IMR-90 (cell line): ENCODE measurements around the gene NUFIP2. TPM values are rescaled to one million over a fixed set of nuclear protein-coding genes. Genes with fewer than 3 reads are reported as not detected.

Source experiments
- ATAC-seq: fragments of 200-7000 bp; cut with Tn5 transposase; 2 replicates; pipeline ENCODE4 v1.9.1; 2020; ENCODE audit warnings: low read depth, mild to moderate bottlenecking, moderate library complexity
- BruUV-seq: library from RNA; stranded (reverse); fragments of 400-500 nt; replicated peaks from 2 replicates; lab custom pipeline; 2021; lab: Mats Ljungman, UMichigan
- CTCF ChIA-PET: fragments of 300-600 bp; formaldehyde crosslinking; extraction: SDS; loops from one replicate; lab custom pipeline; 2021; ENCODE audit warnings: antibody characterized with exemption; lab: Yijun Ruan, JAX
- POLR2A ChIA-PET: fragments of 300-600 bp; sonication (Branson Sonifier 250); formaldehyde crosslinking; loops from one replicate; lab custom pipeline; 2022; ENCODE audit warnings: antibody characterized with exemption; ENCODE audit not compliant: unreplicated experiment; lab: Charles Lee
- DNase-seq: peaks from one replicate; pipeline ENCODE4 v3.0.0; 2013
- H2AFZ ChIP-seq: replicated peaks from 2 replicates; pipeline ENCODE3; 2013; ENCODE audit warnings: low read length, mild to moderate bottlenecking; ENCODE audit not compliant: poor library complexity
- H2AK5ac ChIP-seq: 2 replicates; pipeline ENCODE4 v1.6.1; 2013; ENCODE audit warnings: low read depth, low read length, inconsistent platforms
- H2AK9ac ChIP-seq: replicated peaks from 2 replicates; pipeline ENCODE3; 2013; ENCODE audit warnings: mild to moderate bottlenecking, low read depth, low read length, moderate library complexity; ENCODE audit not compliant: poor library complexity
- H2BK120ac ChIP-seq: 2 replicates; pipeline ENCODE4 v1.6.1; 2013; ENCODE audit warnings: low read depth, low read length, inconsistent platforms
- H2BK15ac ChIP-seq: 3 replicates; pipeline ENCODE4 v1.6.1; 2013; ENCODE audit warnings: low read depth, low read length, inconsistent platforms
- H2BK20ac ChIP-seq: 2 replicates; pipeline ENCODE4 v1.6.1; 2013; ENCODE audit warnings: low read depth, mild to moderate bottlenecking, inconsistent platforms, low read length, moderate library complexity
- H2BK5ac ChIP-seq: 2 replicates; pipeline ENCODE4 v1.6.1; 2013; ENCODE audit warnings: mild to moderate bottlenecking, low read depth, low read length, inconsistent platforms; ENCODE audit not compliant: poor library complexity, severe bottlenecking
- H3K14ac ChIP-seq: replicated peaks from 2 replicates; pipeline ENCODE4 v1.6.1; 2013; ENCODE audit warnings: low read depth, low read length, inconsistent platforms
- H3K18ac ChIP-seq: 2 replicates; pipeline ENCODE4 v1.6.1; 2013; ENCODE audit warnings: low read depth, low read length, control low read depth
- H3K23ac ChIP-seq: 2 replicates; pipeline ENCODE4 v1.6.1; 2013; ENCODE audit warnings: low read depth, low read length, inconsistent platforms
- H3K27ac ChIP-seq: 2 replicates; pipeline ENCODE4 v1.5.1; 2013; ENCODE audit warnings: mild to moderate bottlenecking, control low read depth, low read length; ENCODE audit not compliant: insufficient read depth
- H3K27me3 ChIP-seq: 2 replicates; pipeline ENCODE4 v1.6.1; 2013; ENCODE audit warnings: low read length; ENCODE audit not compliant: control insufficient read depth, insufficient read depth
- H3K36me3 ChIP-seq: 2 replicates; pipeline ENCODE4 v1.6.1; 2013; ENCODE audit warnings: low read length, mixed read lengths; ENCODE audit not compliant: control insufficient read depth, insufficient read depth
- H3K4ac ChIP-seq: 2 replicates; pipeline ENCODE4 v1.6.1; 2013; ENCODE audit warnings: low read depth, low read length, inconsistent platforms
- H3K4me1 ChIP-seq: 2 replicates; pipeline ENCODE4 v1.6.1; 2013; ENCODE audit warnings: low read length, mixed read lengths; ENCODE audit not compliant: control insufficient read depth, insufficient read depth
- H3K4me2 ChIP-seq: 2 replicates; pipeline ENCODE4 v1.6.1; 2013; ENCODE audit warnings: low read depth, mild to moderate bottlenecking, control low read depth, low read length, moderate library complexity
- H3K4me3 ChIP-seq: 2 replicates; pipeline ENCODE4 v1.5.1; 2013; ENCODE audit warnings: low read depth, mild to moderate bottlenecking, control low read depth, low read length, moderate library complexity; ENCODE audit not compliant: insufficient read depth
- H3K56ac ChIP-seq: 2 replicates; pipeline ENCODE4 v1.6.1; 2013; ENCODE audit warnings: low read length, inconsistent platforms; ENCODE audit not compliant: insufficient read depth; ENCODE audit errors: extremely low read depth
- H3K79me1 ChIP-seq, 2 experiments: 2 replicates each; pipeline ENCODE4 v1.6.1; 2013; ENCODE audit warnings: low read length in 2 of 2, inconsistent platforms in 1 of 2, low read depth in 1 of 2
- H3K9ac ChIP-seq: 2 replicates; pipeline ENCODE4 v1.6.1; 2013; ENCODE audit warnings: low read depth, low read length, control low read depth
- H3K9me1 ChIP-seq: 2 replicates; pipeline ENCODE4 v1.6.1; 2013; ENCODE audit warnings: low read length, inconsistent platforms; ENCODE audit not compliant: insufficient read depth
- H3K9me3 ChIP-seq: 2 replicates; pipeline ENCODE4 v1.6.1; 2013; ENCODE audit warnings: low read length; ENCODE audit not compliant: control insufficient read depth, insufficient read depth
- H4K20me1 ChIP-seq: 2 replicates; pipeline ENCODE4 v1.6.1; 2013; ENCODE audit warnings: low read length, inconsistent platforms; ENCODE audit not compliant: insufficient read depth
- H4K5ac ChIP-seq: 2 replicates; pipeline ENCODE4 v1.6.1; 2013; ENCODE audit warnings: mild to moderate bottlenecking, low read depth, low read length, control low read depth
- H4K8ac ChIP-seq, 2 experiments: 2 replicates each; pipeline ENCODE4 v1.6.1; 2013; ENCODE audit warnings: low read depth in 2 of 2, low read length in 2 of 2, control low read depth in 1 of 2, inconsistent platforms in 1 of 2
- H4K91ac ChIP-seq: 2 replicates; pipeline ENCODE4 v1.6.1; 2013; ENCODE audit warnings: low read depth, low read length, inconsistent platforms; ENCODE audit not compliant: insufficient read depth
- BHLHE40 ChIP-seq: fragments of 150-350 bp; IDR thresholded peaks from 2 replicates; pipeline ENCODE4 v1.6.1; 2016; ENCODE audit warnings: mild to moderate bottlenecking, low read depth, low read length
- CEBPB ChIP-seq: IDR thresholded peaks from 2 replicates; pipeline ENCODE4 v1.6.1; 2012; ENCODE audit warnings: low read depth, low read length, improper control_type of control experiment
- CHD1 ChIP-seq: IDR thresholded peaks from 2 replicates; pipeline ENCODE4 v1.6.1; 2012; ENCODE audit warnings: low read depth, low read length, improper control_type of control experiment
- CTCF ChIP-seq: conservative IDR thresholded peaks from 2 replicates; pipeline ENCODE4 v1.5.1; 2012; ENCODE audit warnings: mild to moderate bottlenecking, low read depth, low read length, improper control_type of control experiment
- FOS ChIP-seq: fragments of 150-350 bp; IDR thresholded peaks from 2 replicates; pipeline ENCODE4 v1.6.1; 2016; ENCODE audit warnings: low read depth, low read length
- MAFK ChIP-seq: IDR thresholded peaks from 2 replicates; pipeline ENCODE4 v1.6.1; 2012; ENCODE audit warnings: low read depth, low read length, improper control_type of control experiment
- MAZ ChIP-seq: IDR thresholded peaks from 2 replicates; pipeline ENCODE4 v1.6.1; 2012; ENCODE audit warnings: low read depth, mild to moderate bottlenecking, low read length, improper control_type of control experiment, moderate library complexity, borderline replicate concordance
- MXI1 ChIP-seq: IDR thresholded peaks from 2 replicates; pipeline ENCODE4 v1.6.1; 2012; ENCODE audit warnings: low read depth, mild to moderate bottlenecking, low read length, moderate library complexity, borderline replicate concordance
- POLR2A ChIP-seq: IDR thresholded peaks from 2 replicates; pipeline ENCODE4 v1.6.1; 2012; ENCODE audit warnings: mild to moderate bottlenecking, low read depth, low read length
- RAD21 ChIP-seq: IDR thresholded peaks from 2 replicates; pipeline ENCODE4 v1.6.1; 2012; ENCODE audit warnings: low read length, improper control_type of control experiment
- RCOR1 ChIP-seq: IDR thresholded peaks from 2 replicates; pipeline ENCODE4 v1.6.1; 2012; ENCODE audit warnings: mild to moderate bottlenecking, low read length, improper control_type of control experiment; ENCODE audit not compliant: insufficient replicate concordance
- SMC3 ChIP-seq: fragments of 150-350 bp; IDR thresholded peaks from 2 replicates; pipeline ENCODE4 v1.6.1; 2016; ENCODE audit warnings: low read depth, mild to moderate bottlenecking, antibody characterized with exemption, low read length, moderate library complexity
- USF2 ChIP-seq: fragments of 150-350 bp; IDR thresholded peaks from 2 replicates; pipeline ENCODE4 v1.6.1; 2017; ENCODE audit warnings: mild to moderate bottlenecking, antibody characterized with exemption, low read length, low read depth
- WGBS, 2 experiments: methylation state at CpG; one replicate each; pipeline versions ENCODE4 v1.1.5 to v1.1.7; 2013; ENCODE audit warnings: missing lambda C conversion rate in 2 of 2; ENCODE audit not compliant: insufficient read length in 1 of 2; ENCODE audit errors: extremely low coverage in 2 of 2; 5-methylcytosine and 5-hydroxymethylcytosine counted together
- dilution Hi-C: fragments of 300-500 bp; cut with HindIII; formaldehyde crosslinking; loops from one replicate; pipeline ENCODE4 v1.14.3; 2018; ENCODE audit warnings: low sequenced_read_pairs; ENCODE audit not compliant: unreplicated experiment
- in situ Hi-C: fragments of 300-500 bp; cut with MboI; formaldehyde crosslinking; loops from 3 replicates; pipeline ENCODE4 v1.14.3; 2019; ENCODE audit warnings: low sequenced_read_pairs, inconsistent platforms, mixed read lengths
- intact Hi-C: fragments of 100-400 bp; cut with micrococcal nuclease; formaldehyde crosslinking; loops from 2 replicates; pipeline ENCODE4 v1.10.0; 2022
- polyA plus RNA-seq, 3 experiments: library from polyadenylated mRNA; depleted of rRNA; stranded (reverse); fragments of >200 nt; gene quantifications; 2 replicates each; pipeline ENCODE4 v1.2.3, GENCODE V29; 2012; ENCODE audit warnings: low replicate concordance in 1 of 3
- total RNA-seq: library from RNA; depleted of rRNA; stranded (reverse); fragments of >200 nt; gene quantifications from 2 replicates; pipeline ENCODE4 v1.2.3, GENCODE V29; 2012

The NUFIP2 gene
- total and polyA plus RNA-seq, 2 of the 4 experiments (the other 2 are of a cell fraction), result 8.9 to 25.6 TPM

GRCh38 chr17:29327412-29327811, 33.5 kb upstream of the NUFIP2 start:
- H3K14ac ChIP-seq, result no peak overlapping the region
- WGBS, 2 experiments, result no CpG with 5 or more reads among the region's 5 CpGs
- H3K18ac ChIP-seq, result no peak overlapping the region
- dilution Hi-C loops, result no loop called here
- no peak overlapping the region for H4K5ac ChIP-seq
- no peak overlapping the region for H3K4ac ChIP-seq
- no TSS peak for BruUV-seq
- H3K56ac ChIP-seq, result no peak overlapping the region
- H2BK5ac ChIP-seq, result no peak overlapping the region
- H2AFZ ChIP-seq, result no peak overlapping the region
- no peak overlapping the region for H3K4me3 ChIP-seq
- H3K9me3 ChIP-seq, result no peaks in the 10 kb centered on the region
- H2BK20ac ChIP-seq, result no peak overlapping the region
- no peak overlapping the region for H3K4me2 ChIP-seq
- no peak overlapping the region for H3K9ac ChIP-seq
- no peaks in the 10 kb centered on the region for H4K20me1 ChIP-seq
- in situ Hi-C loops, result loop anchor here (25.0 kb wide), 1 partner anchor 735 kb away; no protein-coding TSS in a partner anchor
- ChIA-PET CTCF (no interaction called here), POLR2A (no interaction called here)
- H3K4me1 ChIP-seq, result no peaks in the 10 kb centered on the region
- peaks cover 9% of the 10 kb centered on the region for H3K27me3 ChIP-seq
- intact Hi-C loops, result no loop called here
- H2AK5ac ChIP-seq, result no peak overlapping the region
- no peak for TF ChIP-seq MXI1
- no peak for TF ChIP-seq RAD21
- TF ChIP-seq CHD1, result no peak
- TF ChIP-seq CTCF, result no peak
- TF ChIP-seq MAFK, result no peak
- no peak for TF ChIP-seq USF2
- no peak for TF ChIP-seq MAZ
- no peak for TF ChIP-seq CEBPB
- no peak for TF ChIP-seq POLR2A
- no peak for TF ChIP-seq RCOR1
- TF ChIP-seq BHLHE40, result no peak
- TF ChIP-seq SMC3, result no peak
- TF ChIP-seq FOS, result no peak
- no peak overlapping the region for H4K8ac ChIP-seq
- H4K91ac ChIP-seq, result no peak overlapping the region
- no peak overlapping the region for H2BK15ac ChIP-seq
- no peak for ATAC-seq
- no peaks in the 10 kb centered on the region for H3K79me1 ChIP-seq
- DNase-seq, result no peak
- H3K27ac ChIP-seq, result no peak overlapping the region
- H3K23ac ChIP-seq, result no peak overlapping the region
- H2AK9ac ChIP-seq, result no peak overlapping the region
- no peak overlapping the region for H2BK120ac ChIP-seq
- H3K36me3 ChIP-seq, result no peaks in the 10 kb centered on the region
- H3K9me1 ChIP-seq, result no peaks in the 10 kb centered on the region
